Mononuclear cell (primary cell): Measurements from ENCODE around the gene CTXND1. TPM values are rescaled to one million over a fixed set of nuclear protein-coding genes. Genes with fewer than 3 reads are reported as not detected.

Experiments used
- H3K27me3 ChIP-seq: 2 replicates; pipeline ENCODE4 v1.6.0; 2011; ENCODE audit warnings: low read length, control low read depth; ENCODE audit not compliant: insufficient read depth
- H3K4me1 ChIP-seq: 2 replicates; pipeline ENCODE4 v1.5.1; 2011; ENCODE audit warnings: mild to moderate bottlenecking, low read length, control low read depth; ENCODE audit not compliant: insufficient read depth
- H3K4me3 ChIP-seq: 2 replicates; pipeline ENCODE4 v1.5.1; 2011; ENCODE audit warnings: mild to moderate bottlenecking, low read length, moderate library complexity
- H3K9me3 ChIP-seq: 2 replicates; pipeline ENCODE4 v1.5.1; 2011; ENCODE audit warnings: low read depth, mild to moderate bottlenecking, control low read depth, low read length
- total RNA-seq: library from RNA; depleted of rRNA; stranded (reverse); fragments of >200 nt; gene quantifications from one replicate; pipeline ENCODE4 v1.2.3, GENCODE V29; 2012

The CTXND1 gene
- total RNA-seq, 1 donor: not detected

DNA sequence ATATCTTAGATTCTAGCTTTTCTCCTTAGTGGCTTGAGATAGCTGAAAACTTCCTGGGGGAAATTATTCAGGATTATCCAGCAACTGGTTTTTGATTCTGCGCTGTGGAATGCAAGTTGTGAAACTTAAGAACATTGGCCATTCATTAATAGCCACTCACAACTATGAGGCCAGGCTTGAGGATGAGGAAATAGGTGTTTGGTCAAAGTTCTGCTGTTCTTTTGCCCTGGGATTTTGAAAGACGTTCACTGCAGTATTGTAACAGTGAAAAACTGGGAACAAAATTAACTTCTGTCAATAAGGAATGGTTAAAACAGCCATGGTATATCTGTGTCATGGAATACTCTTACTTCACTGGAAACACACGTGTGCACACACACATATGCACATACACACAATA is 44.1 kb downstream of the CTXND1 start:
- no peaks in the 10 kb centered on the region for H3K9me3 ChIP-seq
- no peak overlapping the region for H3K4me3 ChIP-seq
- H3K27me3 ChIP-seq: peaks cover 14% of the 10 kb centered on the region
- peaks cover 8% of the 10 kb centered on the region for H3K4me1 ChIP-seq

DNA sequence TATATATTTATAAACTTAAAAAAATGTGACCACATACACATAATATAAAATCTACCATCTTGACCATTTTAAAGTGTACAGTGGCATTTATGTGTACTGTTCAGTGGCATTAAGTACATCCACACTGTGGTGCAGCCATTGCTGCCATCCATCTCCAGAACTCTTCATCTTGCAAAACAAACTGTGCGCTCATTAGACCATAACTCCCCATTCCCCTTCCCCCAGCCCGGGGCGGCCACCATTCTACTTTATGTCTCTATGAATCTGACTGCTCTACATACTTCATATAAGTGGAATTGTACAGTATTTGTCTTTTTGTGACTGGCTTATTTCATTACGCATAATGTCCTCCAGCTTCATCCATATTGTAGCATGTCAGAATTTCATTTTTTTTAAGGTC is 47.8 kb downstream of the CTXND1 start:
- Histone ChIP-seq H3K4me3 (no peak overlapping the region), H3K9me3 (no peaks in the 10 kb centered on the region), H3K27me3 (peaks cover 14% of the 10 kb centered on the region), H3K4me1 (no peaks in the 10 kb centered on the region)

DNA sequence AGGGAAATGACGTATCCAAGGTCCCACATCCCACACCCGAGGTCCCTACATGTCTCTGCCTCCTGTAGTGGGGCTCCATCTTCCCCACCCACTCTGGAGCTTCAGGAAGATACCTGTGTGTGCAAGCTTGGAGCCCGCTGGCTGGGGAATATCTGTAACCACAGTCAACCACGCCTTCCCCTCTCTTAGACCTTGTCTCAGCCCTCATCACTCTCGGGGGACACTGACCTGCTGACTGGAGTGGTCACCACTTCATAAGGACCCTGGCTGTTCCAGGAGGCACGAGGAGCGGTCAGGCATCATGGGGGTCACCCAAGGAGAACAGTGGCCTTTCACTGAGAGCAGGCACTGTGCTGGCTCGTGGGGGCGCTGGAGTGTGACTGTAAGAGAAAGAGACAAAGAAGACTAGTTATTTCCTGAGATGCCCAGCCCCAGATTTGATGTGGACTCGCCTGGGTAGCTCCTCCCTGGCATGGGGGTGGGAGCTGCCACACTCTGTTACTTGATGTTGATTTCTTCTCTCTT is 48.6 kb downstream of the CTXND1 start:
- no peak overlapping the region for H3K4me3 ChIP-seq
- no peaks in the 10 kb centered on the region for H3K9me3 ChIP-seq
- H3K27me3 ChIP-seq: peaks cover 12% of the 10 kb centered on the region
- H3K4me1 ChIP-seq: no peaks in the 10 kb centered on the region

DNA sequence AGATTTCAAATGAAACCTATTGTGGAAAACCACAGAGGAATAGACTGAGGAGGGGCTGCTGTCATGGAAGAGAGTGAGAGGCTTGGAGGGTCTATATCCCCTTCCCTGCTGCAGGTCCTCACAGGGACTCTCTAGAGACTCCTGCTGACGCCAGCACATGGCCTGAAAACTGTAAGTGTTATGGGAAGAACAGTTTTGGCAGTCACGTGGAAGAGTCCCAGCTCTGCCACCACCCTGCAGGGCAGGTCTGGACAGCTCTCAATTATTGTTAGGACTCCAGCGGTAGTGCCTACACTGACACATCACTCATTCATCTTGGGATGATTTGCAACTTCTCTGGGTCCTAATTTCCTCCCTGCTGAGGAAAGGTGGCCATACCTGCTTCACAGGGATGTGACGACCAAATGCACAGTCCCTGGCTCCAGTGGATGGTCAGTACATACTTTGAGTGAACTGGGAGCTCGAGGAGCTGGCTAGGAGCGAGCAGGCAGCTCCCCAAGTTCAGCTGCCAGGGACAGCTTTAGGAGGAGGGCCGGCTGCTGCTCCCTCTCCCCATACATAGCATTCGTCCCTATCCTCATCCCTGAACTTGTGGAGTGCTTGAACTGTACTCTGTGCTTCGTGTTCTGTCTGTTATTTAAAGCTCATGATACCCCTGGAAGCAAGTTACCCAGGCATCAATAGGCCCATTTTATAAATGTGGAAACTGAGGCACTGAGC is 49.2 kb downstream of the CTXND1 start:
- H3K27me3 ChIP-seq: peaks cover 12% of the 10 kb centered on the region
- H3K4me3 ChIP-seq: no peak overlapping the region

DNA sequence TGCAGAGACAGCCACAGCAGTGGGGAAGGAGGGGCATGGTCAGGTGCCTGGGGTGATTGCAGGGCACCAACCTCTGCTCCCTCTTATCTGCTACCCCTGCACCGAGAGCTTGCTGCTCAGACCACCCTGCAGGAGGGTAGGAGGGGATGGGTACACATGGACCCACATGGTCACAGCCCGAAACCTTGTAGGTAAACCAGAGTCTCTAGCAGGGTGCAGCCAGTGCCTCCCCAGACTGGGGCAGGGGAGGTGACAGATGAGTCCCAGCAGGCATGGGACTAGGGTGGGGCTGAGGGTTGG is 50.0 kb downstream of the CTXND1 start:
- no peaks in the 10 kb centered on the region for H3K4me1 ChIP-seq
- H3K27me3 ChIP-seq: peaks cover 6% of the 10 kb centered on the region
- H3K4me3 ChIP-seq: no peak overlapping the region
- no peaks in the 10 kb centered on the region for H3K9me3 ChIP-seq

More for the DNA sequence above, 49.2 kb downstream of the CTXND1 start:
- no peaks in the 10 kb centered on the region for H3K4me1 ChIP-seq
- H3K9me3 ChIP-seq: no peaks in the 10 kb centered on the region

DNA sequence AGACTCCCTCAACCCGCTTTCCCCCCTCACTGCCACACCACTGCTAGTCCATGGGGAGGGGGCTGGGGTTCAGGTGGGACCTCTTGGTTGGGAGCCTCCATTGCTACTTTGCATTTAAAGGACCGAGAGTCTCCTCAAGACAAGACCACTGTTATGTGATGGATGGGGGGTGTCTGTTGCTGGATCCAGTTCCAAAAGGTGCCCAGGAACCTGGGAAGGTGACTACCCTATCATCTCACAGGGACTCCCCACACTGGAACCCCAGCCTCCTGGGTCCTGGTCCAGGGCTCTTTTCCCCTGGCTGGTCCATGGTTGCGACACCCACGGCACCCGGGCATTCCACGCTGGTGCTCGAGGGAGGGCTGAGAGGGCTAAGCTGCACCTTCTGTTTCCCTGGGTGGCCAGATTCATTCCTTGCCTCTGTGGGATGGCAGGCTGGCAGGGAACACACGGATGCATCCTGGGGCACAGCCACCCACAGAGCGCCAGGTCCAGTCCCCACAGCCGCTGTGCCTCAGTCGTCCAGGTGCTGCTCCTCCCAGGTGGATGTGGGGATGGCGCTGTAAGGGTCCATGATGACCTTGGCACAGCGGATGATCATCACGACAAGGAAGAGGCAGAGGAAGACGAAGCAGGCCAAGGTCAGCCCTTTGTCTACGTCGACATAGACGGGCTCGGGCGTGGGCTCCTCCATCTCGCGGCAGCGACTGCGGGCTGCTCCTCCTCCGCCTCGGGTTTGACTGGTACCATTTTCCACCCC is 50.6 kb downstream of the CTXND1 start:
- no peaks in the 10 kb centered on the region for H3K9me3 ChIP-seq
- no peak overlapping the region for H3K4me3 ChIP-seq
- H3K4me1 ChIP-seq: no peaks in the 10 kb centered on the region
- peaks cover under 1% of the 10 kb centered on the region for H3K27me3 ChIP-seq

DNA sequence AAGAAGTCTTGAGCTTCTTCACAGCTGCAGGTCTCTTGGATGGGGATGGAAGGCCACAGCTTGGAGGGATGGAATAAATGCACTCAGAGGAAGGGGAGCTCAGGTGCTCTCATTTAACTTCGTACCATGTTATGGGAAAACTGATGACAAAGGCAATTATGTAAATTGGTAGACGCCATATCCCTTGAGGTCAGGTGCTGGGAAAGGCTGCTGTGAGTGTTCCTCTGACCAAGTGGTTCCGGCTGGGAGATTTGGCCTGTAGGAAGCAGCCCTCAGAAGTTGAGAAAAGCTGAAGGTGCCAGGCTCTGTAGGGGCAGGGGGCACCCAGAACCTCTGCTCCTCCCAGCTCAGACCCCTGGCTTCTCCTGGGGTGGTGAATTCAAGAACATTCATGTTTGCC is 52.1 kb downstream of the CTXND1 start:
- Histone ChIP-seq H3K4me3 (no peak overlapping the region), H3K9me3 (no peaks in the 10 kb centered on the region), H3K27me3 (no peaks in the 10 kb centered on the region), H3K4me1 (no peaks in the 10 kb centered on the region)

DNA sequence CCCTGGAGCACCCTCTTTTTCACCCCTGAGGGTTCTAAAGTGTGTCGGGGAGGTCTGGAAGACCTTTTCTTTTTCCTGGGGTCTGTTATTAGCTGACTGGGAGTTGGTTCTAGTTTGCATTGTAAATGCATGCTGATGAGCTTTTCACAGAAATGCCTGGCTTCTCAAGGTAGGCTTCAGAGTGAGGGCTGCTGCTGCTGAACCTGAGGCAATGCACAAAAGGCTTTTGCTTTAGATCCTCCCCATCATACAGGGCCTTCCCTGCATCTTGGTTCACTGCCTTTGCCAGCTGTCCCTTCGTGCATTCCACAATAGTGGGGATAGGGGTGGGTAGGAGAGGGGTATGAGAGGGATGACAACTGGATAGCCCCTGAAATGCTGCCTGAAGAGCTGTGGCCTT is 52.6 kb downstream of the CTXND1 start:
- Histone ChIP-seq H3K4me1 (no peaks in the 10 kb centered on the region), H3K4me3 (no peak overlapping the region), H3K27me3 (no peaks in the 10 kb centered on the region), H3K9me3 (no peaks in the 10 kb centered on the region)

DNA sequence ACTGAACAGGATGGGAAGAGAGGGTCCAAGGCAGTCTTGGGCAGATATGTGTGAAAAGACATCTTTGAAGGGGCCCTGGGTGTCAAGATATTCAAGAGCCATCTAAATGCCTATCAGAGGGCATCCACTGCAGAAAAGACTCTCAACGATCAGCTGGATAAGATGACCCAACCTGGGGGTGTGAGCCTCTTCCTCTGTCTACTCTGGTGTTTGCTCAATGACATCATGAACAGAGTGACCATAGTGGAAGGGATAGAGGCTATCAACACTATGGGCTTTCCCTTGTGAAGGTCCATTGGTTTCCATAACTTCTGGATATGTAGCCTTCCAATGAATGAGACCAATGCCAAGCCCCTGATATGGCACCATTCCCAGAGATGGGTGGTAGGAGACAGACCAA is 57.1 kb downstream of the CTXND1 start:
- H3K4me1 ChIP-seq: no peaks in the 10 kb centered on the region
- H3K4me3 ChIP-seq: no peak overlapping the region
- no peaks in the 10 kb centered on the region for H3K27me3 ChIP-seq
- H3K9me3 ChIP-seq: no peaks in the 10 kb centered on the region

DNA sequence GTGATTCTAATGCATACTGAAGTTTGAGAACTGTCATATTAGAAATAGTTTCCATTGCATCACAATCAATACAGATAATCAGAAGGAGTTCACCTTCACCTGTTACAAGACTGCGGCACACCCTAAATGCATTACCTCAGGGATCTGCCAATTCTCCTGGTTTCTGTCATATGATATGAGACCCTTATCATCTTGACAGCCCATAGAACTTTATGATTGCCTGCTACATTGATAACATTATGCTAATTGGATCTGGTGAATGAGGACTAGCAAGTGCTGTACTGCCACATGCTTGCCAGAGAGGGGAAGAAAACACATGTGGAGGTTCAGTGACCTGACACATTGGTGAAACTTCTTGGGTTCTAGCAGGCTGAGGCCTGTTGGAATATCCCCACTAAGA is 57.8 kb downstream of the CTXND1 start:
- H3K4me3 ChIP-seq: no peak overlapping the region

DNA sequence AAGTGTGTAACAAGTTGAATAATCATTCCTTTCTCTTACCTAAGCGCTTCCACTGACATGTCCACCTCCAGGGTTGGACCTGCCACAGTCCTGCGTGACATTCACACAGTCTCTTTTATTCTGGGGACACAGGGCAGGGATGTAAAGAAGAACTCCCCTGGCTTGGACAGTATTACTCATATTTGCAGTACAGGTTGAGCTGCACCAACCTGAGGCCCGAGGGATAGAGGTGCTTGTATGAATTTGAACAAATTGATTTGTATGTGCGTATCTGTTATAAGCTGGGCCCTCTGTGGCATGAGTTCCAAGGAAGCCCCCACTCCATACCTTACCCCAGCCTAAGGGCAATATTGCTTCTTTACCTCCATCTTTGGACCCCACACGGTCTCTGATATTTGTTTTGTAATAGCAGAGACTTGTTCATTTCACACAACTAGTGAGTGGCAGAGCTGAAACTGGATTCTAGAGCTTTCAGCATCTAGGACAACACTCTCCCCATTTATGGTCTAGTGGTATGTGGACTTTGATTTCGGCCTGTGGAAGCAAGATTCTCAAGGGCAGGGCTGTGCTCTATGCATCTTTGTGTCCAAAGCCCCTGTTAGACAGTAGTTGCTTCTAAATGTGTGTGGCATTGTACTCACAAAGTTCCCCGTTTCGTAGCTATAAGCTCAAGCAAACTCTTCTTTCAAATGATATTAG is 60.0 kb downstream of the CTXND1 start:
- Histone ChIP-seq H3K4me1 (no peaks in the 10 kb centered on the region), H3K4me3 (no peak overlapping the region), H3K27me3 (no peaks in the 10 kb centered on the region), H3K9me3 (no peaks in the 10 kb centered on the region)

More for the DNA sequence above, 57.8 kb downstream of the CTXND1 start:
- no peaks in the 10 kb centered on the region for H3K27me3 ChIP-seq
- no peaks in the 10 kb centered on the region for H3K9me3 ChIP-seq
- H3K4me1 ChIP-seq: no peaks in the 10 kb centered on the region

DNA sequence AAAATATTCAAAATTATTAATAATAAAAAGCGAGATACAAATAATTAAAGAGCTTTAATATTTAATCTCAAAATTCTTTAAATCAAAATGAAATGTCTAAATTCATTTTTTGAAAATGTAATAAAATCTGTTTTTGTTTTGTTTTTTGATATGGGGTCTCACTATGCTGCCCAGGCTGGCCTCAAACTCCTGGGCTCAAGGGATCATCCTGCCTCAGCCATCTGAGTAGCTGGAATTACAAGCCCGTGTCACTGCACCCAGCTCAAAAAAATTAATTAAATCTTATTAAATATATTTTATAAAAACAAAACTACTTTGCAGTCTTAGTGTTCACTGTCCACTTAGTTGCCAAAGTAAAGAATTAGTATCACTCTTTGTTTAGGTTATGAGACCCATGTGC is 60.8 kb downstream of the CTXND1 start:
- no peaks in the 10 kb centered on the region for H3K27me3 ChIP-seq
- no peaks in the 10 kb centered on the region for H3K9me3 ChIP-seq
- no peak overlapping the region for H3K4me3 ChIP-seq
- H3K4me1 ChIP-seq: no peaks in the 10 kb centered on the region

DNA sequence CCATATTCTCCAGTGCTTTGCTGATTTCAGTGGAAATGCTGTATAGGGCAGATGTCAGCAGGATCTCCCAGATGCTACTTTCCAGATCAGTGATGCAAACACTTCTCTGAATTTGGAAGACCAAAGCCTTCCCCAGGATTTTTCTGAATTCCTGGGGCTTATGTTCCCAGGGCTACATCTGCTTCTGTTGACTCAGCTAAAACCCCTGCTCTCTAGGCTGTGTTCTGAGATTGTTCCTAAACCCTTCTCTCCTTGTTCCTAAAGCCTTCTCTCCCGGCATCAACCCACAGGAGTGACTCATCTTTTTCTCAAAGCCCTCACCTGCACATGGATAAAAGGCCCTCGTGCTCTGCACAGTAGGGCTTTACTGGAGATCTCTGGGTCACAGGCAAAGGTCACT is 63.8 kb downstream of the CTXND1 start:
- Histone ChIP-seq H3K9me3 (no peaks in the 10 kb centered on the region), H3K27me3 (no peaks in the 10 kb centered on the region), H3K4me3 (no peak overlapping the region), H3K4me1 (no peaks in the 10 kb centered on the region)

DNA sequence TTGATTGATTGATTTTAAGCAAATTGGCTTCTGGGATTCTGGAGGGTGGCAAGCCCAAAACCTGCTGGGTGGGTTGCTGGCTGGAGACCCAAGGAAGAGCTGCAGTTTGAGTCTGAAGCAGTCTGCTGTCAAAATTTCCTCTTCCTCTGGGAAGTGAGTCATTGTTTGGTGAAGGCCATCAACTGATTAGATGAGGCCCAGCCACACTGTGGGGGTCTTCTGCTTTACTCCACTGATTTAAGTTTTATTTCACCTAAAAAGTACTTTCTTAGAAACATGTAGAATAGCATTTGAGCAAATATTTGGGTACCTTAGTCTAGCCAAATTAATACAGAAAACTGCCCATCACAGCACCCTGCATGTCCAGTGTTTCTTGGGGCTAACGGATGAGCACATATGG is 65.4 kb downstream of the CTXND1 start:
- Histone ChIP-seq H3K27me3 (no peaks in the 10 kb centered on the region), H3K4me3 (no peak overlapping the region), H3K4me1 (no peaks in the 10 kb centered on the region), H3K9me3 (no peaks in the 10 kb centered on the region)

DNA sequence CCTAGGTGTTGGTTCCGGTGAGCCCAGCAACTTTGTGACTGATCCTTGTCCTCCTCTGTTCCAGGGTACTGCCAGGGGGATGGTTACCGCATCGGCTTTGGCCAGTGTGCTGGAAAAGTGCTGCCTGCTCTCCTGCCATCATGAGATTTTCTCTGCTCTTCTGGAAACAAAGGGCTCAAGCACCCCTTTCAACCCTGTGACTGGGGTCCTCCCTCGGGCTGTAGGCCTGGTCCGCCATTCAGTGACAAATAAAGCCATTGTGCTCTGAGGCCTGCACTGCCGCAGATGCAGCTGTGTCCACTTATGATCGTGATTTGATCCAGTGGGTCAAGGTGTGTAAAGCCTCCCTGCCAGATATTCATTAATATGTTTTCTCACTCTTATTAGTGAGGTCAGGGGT is 65.9 kb downstream of the CTXND1 start:
- no peaks in the 10 kb centered on the region for H3K9me3 ChIP-seq
- no peak overlapping the region for H3K4me3 ChIP-seq
- H3K4me1 ChIP-seq: no peaks in the 10 kb centered on the region
- H3K27me3 ChIP-seq: no peaks in the 10 kb centered on the region
